Myocyte (in vitro differentiated cells): ENCODE data around the gene GPR42. TPM values are rescaled to one million over a fixed set of nuclear protein-coding genes. Genes with fewer than 3 reads are reported as not detected.
"Not testable (repeated sequence)": the region's sequence is repeated elsewhere in the genome, so short reads cannot be mapped to it uniquely, and the experiment has no call there.

Source experiments
- DNase-seq: peaks from one replicate; pipeline ENCODE4 v3.0.0-alpha.2; 2012; ENCODE audit warnings: low read depth
- total RNA-seq: library from RNA; depleted of rRNA; stranded (reverse); fragments of >200 nt; gene quantifications from 2 replicates; pipeline ENCODE4 v1.2.3, GENCODE V29; 2014

Gene GPR42
- total RNA-seq, 1 donor from 2014 or later, result not detected

GRCh38 chr19:35392742-35393715 is 22.2 kb downstream of the GPR42 start:
- DNase-seq, result no peak

DNA sequence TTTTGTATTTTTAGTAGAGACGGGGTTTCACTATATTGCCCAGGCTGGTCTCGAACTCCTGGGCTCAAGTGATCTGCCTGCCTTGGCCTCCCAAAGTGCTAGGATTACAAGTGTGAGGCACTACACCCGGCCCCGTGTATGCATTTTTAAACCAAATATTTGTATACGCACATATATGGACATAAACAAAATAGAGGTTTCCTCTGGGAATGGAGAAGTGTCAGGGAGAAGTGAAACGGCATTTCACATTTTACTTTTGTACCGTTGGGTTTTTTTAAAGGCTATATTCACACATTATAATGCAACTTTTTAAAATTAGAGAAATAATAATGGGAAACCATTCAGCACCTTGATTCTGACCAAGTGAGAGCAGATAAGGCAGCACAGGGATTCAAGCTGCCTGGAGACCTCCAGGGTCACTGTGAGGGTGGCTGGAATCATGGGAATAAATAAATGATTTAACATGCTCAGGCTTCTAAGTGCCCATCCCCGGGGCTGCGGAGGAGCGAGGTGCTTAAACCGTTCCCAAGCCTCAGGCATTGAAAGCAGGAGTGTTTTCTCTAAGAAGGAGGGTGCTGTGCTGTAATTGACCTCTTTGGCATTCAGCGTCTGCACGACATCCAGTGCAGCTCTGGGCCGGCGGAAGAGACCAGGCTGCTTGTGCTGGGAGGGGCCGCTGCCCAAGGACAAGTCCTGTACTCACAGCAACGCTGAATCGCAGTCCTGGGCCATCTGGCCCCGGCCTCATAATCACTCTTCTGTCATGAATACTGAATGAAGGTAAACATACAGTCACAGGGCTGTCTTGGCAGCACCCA is 24.7 kb downstream of the GPR42 start:
- no peak for DNase-seq

DNA sequence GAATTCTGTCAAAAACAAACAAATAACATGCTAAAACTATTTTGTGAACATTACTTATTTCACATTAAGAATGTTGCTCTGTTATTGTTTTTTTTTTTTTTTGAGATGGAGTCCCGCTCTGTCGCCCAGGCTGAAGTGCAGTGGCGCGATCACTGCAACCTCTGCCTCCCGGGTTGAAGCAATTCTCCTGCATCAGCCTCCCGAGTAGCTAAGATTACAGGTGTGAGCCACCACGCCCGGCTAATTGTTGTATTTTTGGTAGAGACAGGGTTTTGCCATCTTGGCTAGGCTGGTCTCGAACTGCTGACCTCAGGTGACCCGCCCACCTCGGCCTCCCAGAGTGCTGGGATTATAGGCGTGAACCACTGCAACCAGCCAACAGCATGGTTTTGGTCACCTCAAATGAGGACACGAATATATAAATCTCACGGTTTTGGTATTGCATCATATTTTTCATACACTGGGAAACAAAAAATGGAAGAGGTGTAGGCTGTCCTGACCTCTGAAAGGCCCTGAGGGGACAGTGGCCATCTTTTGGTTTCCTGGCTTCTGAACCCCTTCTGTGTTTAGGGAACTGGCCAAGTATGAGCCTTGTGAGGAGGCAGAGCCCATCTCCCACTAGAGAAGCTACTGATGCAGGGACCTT is 25.5 kb downstream of the GPR42 start:
- no peak for DNase-seq

DNA sequence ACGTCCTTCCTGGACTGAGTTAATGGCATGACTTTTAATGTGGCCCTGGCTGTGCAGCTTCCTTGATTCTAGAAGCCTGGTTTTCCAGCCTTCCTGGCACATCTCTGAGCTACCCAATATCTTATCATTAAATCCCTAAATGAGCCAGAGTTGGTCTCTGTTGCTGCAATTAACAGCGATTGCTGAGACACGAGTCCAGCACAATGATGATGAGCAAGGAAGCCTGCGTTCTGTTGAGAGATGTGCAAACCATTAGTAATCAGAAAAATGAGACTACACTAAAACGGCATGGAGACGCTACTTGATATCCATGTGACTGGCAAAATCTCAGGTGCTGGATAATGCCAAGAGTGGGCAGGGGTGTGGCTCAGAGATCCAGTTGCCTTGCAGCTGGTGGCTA is 26.2 kb downstream of the GPR42 start:
- DNase-seq, result no peak

- no peak for DNase-seq
Observed at GRCh38 chr19:35398570-35398969, 27.7 kb downstream of the GPR42 start.

DNA sequence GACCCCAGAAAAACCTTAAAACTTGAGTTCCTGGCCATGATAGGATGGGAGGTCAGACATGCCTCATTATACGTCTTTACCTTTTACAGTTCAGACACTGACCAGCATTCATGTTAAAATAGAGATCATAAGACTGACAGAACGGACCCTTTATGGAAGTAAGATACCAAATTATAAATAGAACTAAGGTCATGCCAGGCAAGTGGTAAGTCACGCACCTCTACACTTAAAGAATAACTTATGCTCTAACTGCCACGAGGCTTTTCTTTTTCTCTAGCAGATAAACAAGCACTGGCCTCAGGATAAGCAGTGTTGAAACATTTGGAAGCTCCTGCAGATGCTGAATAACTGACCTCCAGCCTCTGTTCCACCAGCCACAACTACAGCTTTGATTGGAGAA is 28.4 kb downstream of the GPR42 start:
- DNase-seq, result no peak

- no peak for DNase-seq
Observed at GRCh38 chr19:35399948-35400772, 29.3 kb downstream of the GPR42 start.

GRCh38 chr19:35400773-35401100 is 29.9 kb downstream of the GPR42 start:
- DNase-seq, result no peak

DNA sequence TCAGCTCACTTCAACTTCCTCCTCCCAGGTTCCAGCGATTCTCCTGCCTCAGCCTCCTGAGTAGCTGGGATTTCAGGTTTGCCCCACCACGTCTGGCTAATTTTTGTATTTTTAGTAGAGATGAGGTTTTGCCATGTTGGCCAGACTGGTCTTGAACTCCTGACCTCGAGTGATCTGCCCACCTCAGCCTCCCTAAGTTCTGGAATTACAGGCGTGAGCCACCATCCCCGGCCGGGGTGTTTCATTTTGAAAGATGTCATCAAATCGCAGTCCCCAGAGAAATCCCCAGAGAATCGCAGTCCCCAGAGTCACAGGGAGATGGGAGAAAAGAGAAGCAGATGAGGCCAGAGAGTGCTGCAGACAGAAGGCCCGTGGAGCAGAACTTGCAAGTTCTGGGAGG is 30.5 kb downstream of the GPR42 start:
- DNase-seq, result not testable (repeated sequence)

DNA sequence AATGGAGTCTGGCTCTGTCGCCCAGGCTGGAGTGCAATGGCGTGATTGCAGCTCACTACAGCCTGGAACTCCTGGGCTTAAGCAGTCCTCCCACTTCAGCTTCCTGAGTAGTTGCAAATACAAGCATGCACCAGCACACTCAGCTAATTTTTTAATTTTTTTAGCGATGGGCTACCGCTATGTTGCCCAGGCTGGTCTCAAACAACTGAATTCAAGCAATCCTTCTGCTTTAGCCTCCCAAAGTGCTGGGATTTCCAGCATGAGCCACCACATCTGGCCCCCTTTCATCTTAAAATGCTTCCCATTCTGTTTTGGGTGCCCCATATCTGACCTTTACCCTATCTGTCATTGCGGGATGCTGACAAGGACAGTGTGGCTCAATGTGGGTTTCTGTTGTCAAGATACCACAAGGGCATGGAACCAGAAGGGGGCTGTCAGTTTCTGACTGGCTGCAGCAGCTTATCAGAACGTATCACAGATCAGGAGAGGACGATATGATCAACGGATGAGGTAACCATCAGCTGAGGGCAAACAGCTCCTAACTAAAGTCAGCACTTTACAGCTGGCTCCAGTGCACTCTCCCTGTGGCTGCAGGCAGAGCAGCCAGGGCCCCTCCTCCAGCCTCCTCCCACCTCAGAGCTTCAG is 32.4 kb downstream of the GPR42 start:
- no peak for DNase-seq

GRCh38 chr19:35404879-35405622 is 34.2 kb downstream of the GPR42 start:
- DNase-seq, result peak; percentile 50

GRCh38 chr19:35407619-35408018 is 36.8 kb downstream of the GPR42 start:
- DNase-seq, result no peak

GRCh38 chr19:35408284-35409171 is 37.7 kb downstream of the GPR42 start:
- DNase-seq, result no peak

GRCh38 chr19:35409191-35409590 is 38.3 kb downstream of the GPR42 start:
- no peak for DNase-seq

GRCh38 chr19:35410487-35410886 is 39.6 kb downstream of the GPR42 start:
- no peak for DNase-seq

- no peak for DNase-seq
Observed at GRCh38 chr19:35414442-35414841, 43.6 kb downstream of the GPR42 start.

GRCh38 chr19:35416331-35416730 is 45.5 kb downstream of the GPR42 start:
- no peak for DNase-seq

- DNase-seq, result no peak
Observed at GRCh38 chr19:35417278-35417677, 46.4 kb downstream of the GPR42 start.
